Endothelial cell of umbilical vein (primary cell): ENCODE results near the gene SLC12A2.

Experiments used
- EZH2 ChIP-seq: IDR thresholded peaks from 2 replicates; pipeline ENCODE4 v1.6.1; 2012; ENCODE audit warnings: borderline replicate concordance, low read depth, mild to moderate bottlenecking, moderate library complexity, low read length, inconsistent platforms; ENCODE audit not compliant: severe bottlenecking
- FOS ChIP-seq: IDR thresholded peaks from 2 replicates; pipeline ENCODE4 v1.6.1; 2011; ENCODE audit warnings: mild to moderate bottlenecking, low read length, moderate library complexity, borderline replicate concordance; ENCODE audit not compliant: insufficient read depth
- POLR2A ChIP-seq: IDR thresholded peaks from 2 replicates; pipeline ENCODE4 v1.6.1; 2012; ENCODE audit warnings: low read depth, mild to moderate bottlenecking, control low read depth, low read length
- POLR2AphosphoS5 ChIP-seq: IDR thresholded peaks from 2 replicates; pipeline ENCODE4 v1.6.1; 2012; ENCODE audit warnings: low read depth, mild to moderate bottlenecking, control low read depth, low read length, moderate library complexity; ENCODE audit not compliant: insufficient read depth
- TF ChIP-seq, protein P1 (sequence below): IDR thresholded peaks from 2 replicates; pipeline ENCODE4 v1.6.1; 2011; ENCODE audit not compliant: insufficient read depth, insufficient read length
- TF ChIP-seq, protein P2 (sequence below), 2 donors: IDR thresholded peaks; 1 replicate in 1 of 2; 2 replicates in 1 of 2; pipeline ENCODE4 v1.5.1; 2011; ENCODE audit warnings: low read length in 2 of 2, mild to moderate bottlenecking in 2 of 2, moderate library complexity in 2 of 2, control low read depth in 1 of 2, inconsistent platforms in 1 of 2, low read depth in 1 of 2; ENCODE audit not compliant: insufficient read depth in 1 of 2; ENCODE audit errors: extremely low read depth in 1 of 2

DNA sequence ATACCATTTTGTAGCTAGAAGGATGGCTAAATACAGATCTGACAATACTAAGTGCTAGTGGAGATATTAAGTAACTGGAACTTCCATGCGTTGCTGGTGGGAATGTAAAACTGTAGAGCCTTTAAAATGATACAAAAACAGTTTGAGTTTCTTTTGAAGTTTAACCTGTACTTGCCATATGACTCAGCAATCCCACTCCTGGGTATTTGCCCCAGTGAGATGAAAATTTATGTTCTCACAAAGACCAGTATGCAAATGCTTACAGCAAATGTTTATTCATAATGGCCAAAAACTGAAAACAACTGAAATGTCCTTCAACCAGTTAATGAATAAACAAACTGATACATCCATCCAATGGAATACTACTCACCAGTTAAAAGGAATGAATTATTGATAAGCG lies 137.3 kb downstream of the SLC12A2 start:
- TF ChIP-seq POLR2A (no peak), EZH2 (no peak), POLR2AphosphoS5 (no peak), FOS (no peak)
- TF ChIP-seq, protein P1, sequence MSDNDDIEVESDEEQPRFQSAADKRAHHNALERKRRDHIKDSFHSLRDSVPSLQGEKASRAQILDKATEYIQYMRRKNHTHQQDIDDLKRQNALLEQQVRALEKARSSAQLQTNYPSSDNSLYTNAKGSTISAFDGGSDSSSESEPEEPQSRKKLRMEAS, result no peak
- TF ChIP-seq, protein P2, sequence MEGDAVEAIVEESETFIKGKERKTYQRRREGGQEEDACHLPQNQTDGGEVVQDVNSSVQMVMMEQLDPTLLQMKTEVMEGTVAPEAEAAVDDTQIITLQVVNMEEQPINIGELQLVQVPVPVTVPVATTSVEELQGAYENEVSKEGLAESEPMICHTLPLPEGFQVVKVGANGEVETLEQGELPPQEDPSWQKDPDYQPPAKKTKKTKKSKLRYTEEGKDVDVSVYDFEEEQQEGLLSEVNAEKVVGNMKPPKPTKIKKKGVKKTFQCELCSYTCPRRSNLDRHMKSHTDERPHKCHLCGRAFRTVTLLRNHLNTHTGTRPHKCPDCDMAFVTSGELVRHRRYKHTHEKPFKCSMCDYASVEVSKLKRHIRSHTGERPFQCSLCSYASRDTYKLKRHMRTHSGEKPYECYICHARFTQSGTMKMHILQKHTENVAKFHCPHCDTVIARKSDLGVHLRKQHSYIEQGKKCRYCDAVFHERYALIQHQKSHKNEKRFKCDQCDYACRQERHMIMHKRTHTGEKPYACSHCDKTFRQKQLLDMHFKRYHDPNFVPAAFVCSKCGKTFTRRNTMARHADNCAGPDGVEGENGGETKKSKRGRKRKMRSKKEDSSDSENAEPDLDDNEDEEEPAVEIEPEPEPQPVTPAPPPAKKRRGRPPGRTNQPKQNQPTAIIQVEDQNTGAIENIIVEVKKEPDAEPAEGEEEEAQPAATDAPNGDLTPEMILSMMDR (IDR thresholded peaks at IDR 0.05; ENCODE audit: extremely low read depth in 1 of 2, insufficient read depth in 1 of 2, low read depth in 1 of 2, low read length in 2 of 2), result no peak
